BLaER1 treated with 17β-estradiol and CSF1 and Interleukin-3, amounts not matched to agents 10 nM and 100 nM (cell line): ENCODE results near the gene ADORA1.

Experiments used
- H3K27ac ChIP-seq, 11 experiments: shearing (Covaris generic); formaldehyde crosslinking; 2 replicates each; pipeline ENCODE4 v1.8.1; 2022
- H3K27me3 ChIP-seq, 11 experiments: shearing (Covaris generic); formaldehyde crosslinking; 2 replicates each; pipeline ENCODE4 v1.8.1; 2022
- H3K36me3 ChIP-seq, 11 experiments: shearing (Covaris generic); formaldehyde crosslinking; 2 replicates each; pipeline ENCODE4 v1.8.1; 2022
- H3K4me1 ChIP-seq, 10 experiments: shearing (Covaris generic); formaldehyde crosslinking; 2 replicates each; pipeline ENCODE4 v1.8.1; 2022
- H3K4me2 ChIP-seq, 11 experiments: shearing (Covaris generic); formaldehyde crosslinking; 2 replicates each; pipeline ENCODE4 v1.8.1; 2022
- H3K4me3 ChIP-seq, 10 experiments: shearing (Covaris generic); formaldehyde crosslinking; 2 replicates each; pipeline ENCODE4 v1.8.1; 2022
- H3K9ac ChIP-seq, 11 experiments: shearing (Covaris generic); formaldehyde crosslinking; 2 replicates each; pipeline ENCODE4 v1.8.1; 2022
- H3K9me3 ChIP-seq, 11 experiments: shearing (Covaris generic); formaldehyde crosslinking; replicated peaks in 1 of 11; 2 replicates each; pipeline ENCODE4 v1.8.1; 2022
- H4K20me1 ChIP-seq, 11 experiments: shearing (Covaris generic); formaldehyde crosslinking; 2 replicates each; pipeline ENCODE4 v1.8.1; 2022
- Cebpa-rat ChIP-seq, 11 experiments: shearing (Covaris generic); IDR thresholded peaks; 2 replicates each; pipeline ENCODE4 v1.8.1; 2022

The ADORA1 gene

GRCh38 chr1:203214871-203215270 is 87.3 kb downstream of the ADORA1 start:
- Histone ChIP-seq H4K20me1 (peaks cover 0 to 9% (median 0%) of the 10 kb centered on the region in 11 experiments; a peak in 1 of 22 replicates), H3K27me3 (0 out of 22 replicates have a peak, but pooled peaks cover 0 to 8% (median 0%) of the 10 kb centered on the region in 11 experiments), H3K9ac (peak overlapping the region in 4 of 11 experiments; percentile 0 to 51 (median 32); a peak in 7 of 22 replicates), H3K4me1 (peaks cover 39 to 62% (median 49%) of the 10 kb centered on the region in 10 experiments), H3K4me2 (peak overlapping the region; percentile 64 to 93 (median 82)), H3K36me3 (no peaks in the 10 kb centered on the region), H3K4me3 (no peak overlapping the region), H3K27ac (peak overlapping the region in 6 of 11 experiments; percentile 12 to 53 (median 34); a peak in 7 of 22 replicates), H3K9me3 (no peaks in the 10 kb centered on the region)
- TF ChIP-seq Cebpa-rat (IDR thresholded peaks at IDR 0.05): no peak

- H3K4me3 ChIP-seq: no peak overlapping the region
- H4K20me1 ChIP-seq: peaks cover 0 to 9% (median 0%) of the 10 kb centered on the region in 11 experiments; a peak in 1 of 22 replicates
- no peaks in the 10 kb centered on the region for H3K36me3 ChIP-seq
- no peak for TF ChIP-seq Cebpa-rat (IDR thresholded peaks at IDR 0.05)
- H3K27ac ChIP-seq: peak overlapping the region in 5 of 11 experiments; percentile 24 to 58 (median 51); a peak in 5 of 22 replicates
- H3K27me3 ChIP-seq: 0 out of 22 replicates have a peak, but pooled peaks cover 0 to 8% (median 0%) of the 10 kb centered on the region in 11 experiments
- no peaks in the 10 kb centered on the region for H3K9me3 ChIP-seq
- peak overlapping the region; percentile 64 to 93 (median 82) for H3K4me2 ChIP-seq
- H3K9ac ChIP-seq: peak overlapping the region in 4 of 11 experiments; percentile 15 to 51 (median 38); a peak in 5 of 22 replicates
- peaks cover 39 to 62% (median 49%) of the 10 kb centered on the region in 10 experiments for H3K4me1 ChIP-seq
These were observed 88.0 kb downstream of the ADORA1 start for GRCh38 chr1:203215573-203215972.

GRCh38 chr1:203216274-203217138 is 89.0 kb downstream of the ADORA1 start:
- no peak for TF ChIP-seq Cebpa-rat (IDR thresholded peaks at IDR 0.05)
- Histone ChIP-seq H3K36me3 (no peaks in the 10 kb centered on the region), H3K4me1 (peaks cover 39 to 62% (median 49%) of the 10 kb centered on the region in 10 experiments), H3K9ac (peak overlapping the region in 6 of 11 experiments; percentile 32 to 63 (median 42); a peak in 11 of 22 replicates), H3K9me3 (no peaks in the 10 kb centered on the region), H4K20me1 (peaks cover 0 to 9% (median 0%) of the 10 kb centered on the region in 11 experiments; a peak in 1 of 22 replicates), H3K27me3 (0 out of 22 replicates have a peak, but pooled peaks cover 0 to 8% (median 0%) of the 10 kb centered on the region in 11 experiments), H3K27ac (peak overlapping the region in 6 of 11 experiments; percentile 29 to 64 (median 52); a peak in 11 of 22 replicates), H3K4me2 (peak overlapping the region; percentile 64 to 93 (median 82)), H3K4me3 (peak overlapping the region in 1 of 10 experiments; percentile 3; a peak in 1 of 20 replicates)
